ENCODE data around the gene FAM234A. TPM values are rescaled to one million over a fixed set of nuclear protein-coding genes. Genes with fewer than 3 reads are reported as not detected.

Gene FAM234A
- total and polyA plus RNA-seq, 4 donors, result 24.1 to 39.7 (median 27.8) TPM

- no peak overlapping the region for H3K27ac ChIP-seq (ENCODE audit: low read depth in 1 of 2, low read length in 2 of 2)
- H3K4me1 ChIP-seq (ENCODE audit: control insufficient read depth in 4 of 4, insufficient read depth in 4 of 4, low read length in 3 of 4), result no peaks in the 10 kb centered on the region
- no peak for DNase-seq (ENCODE audit: low spot score)
- H3K9me3 ChIP-seq (ENCODE audit: control insufficient read depth in 4 of 4, low read length in 3 of 4), result no peaks in the 10 kb centered on the region
- no peak overlapping the region for H3K9ac ChIP-seq (ENCODE audit: low read depth in 1 of 2, low read length in 2 of 2)
- no peak overlapping the region for H3K4me3 ChIP-seq (ENCODE audit: low read depth in 1 of 3, low read length in 3 of 3)
- H3K36me3 ChIP-seq (ENCODE audit: control insufficient read depth in 4 of 4, insufficient read depth in 3 of 4, low read depth in 1 of 4, low read length in 3 of 4), result peaks cover 6 to 57% (median 14%) of the 10 kb centered on the region in 4 donors
- TF ChIP-seq SP1 (IDR thresholded peaks at IDR 0.05) (no peak), ZBTB33 (IDR thresholded peaks at IDR 0.05) (no peak), MAX (IDR thresholded peaks at IDR 0.05) (no peak), RAD21 (IDR thresholded peaks at IDR 0.05) (no peak), YY1 (IDR thresholded peaks at IDR 0.05) (no peak), NR2F2 (IDR thresholded peaks at IDR 0.05) (no peak), RXRA (IDR thresholded peaks at IDR 0.05) (no peak), HNF4G (IDR thresholded peaks at IDR 0.05) (no peak), CTCF (IDR thresholded peaks at IDR 0.05; ENCODE audit: low read depth, low read length, missing input control) (no peak), REST (IDR thresholded peaks at IDR 0.05) (no peak), GABPA (IDR thresholded peaks at IDR 0.05 in 1 of 2, conservative IDR thresholded peaks at IDR 0.05 in 1 of 2) (no peak), TAF1 (conservative IDR thresholded peaks at IDR 0.05) (no peak), FOXA2 (IDR thresholded peaks at IDR 0.05) (no peak), JUND (IDR thresholded peaks at IDR 0.05) (no peak), ATF3 (IDR thresholded peaks at IDR 0.05) (no peak), HNF4A (conservative IDR thresholded peaks at IDR 0.05) (no peak), FOXA1 (IDR thresholded peaks at IDR 0.05) (no peak), EGR1 (IDR thresholded peaks at IDR 0.05; ENCODE audit: low read depth in 2 of 2) (no peak)
- 97% methylated on average over 19 of the region's 19 CpGs for WGBS
- no peaks in the 10 kb centered on the region for H3K27me3 ChIP-seq (ENCODE audit: control insufficient read depth in 4 of 4, insufficient read depth in 4 of 4, low read length in 3 of 4)
Measured at GRCh38 chr16:260326-260725, 25.7 kb downstream of the FAM234A start.

Data from liver (tissue), 9 donors.